Measurements from ENCODE around the gene PRKD1.

PRKD1 gene

DNA sequence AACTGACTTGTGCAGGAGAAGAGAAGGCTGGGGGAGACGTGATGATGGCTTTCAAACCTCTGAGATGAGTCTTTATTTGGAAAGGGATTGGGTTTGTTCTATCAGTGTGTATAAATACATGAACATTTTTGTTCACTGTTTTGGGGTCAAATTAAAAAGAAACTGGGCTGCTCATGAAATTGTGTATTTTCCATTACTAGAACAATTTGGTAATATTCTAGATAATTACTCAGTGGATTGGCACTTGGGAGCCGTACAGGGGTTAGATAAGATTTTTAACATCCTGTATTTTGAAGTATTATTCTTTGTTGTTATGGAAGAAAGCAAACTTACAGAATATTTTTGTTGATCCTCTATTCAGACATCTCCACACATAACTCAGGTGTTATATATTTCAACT lies 340.6 kb downstream of the PRKD1 start:
- no peak for DNase-seq

DNA sequence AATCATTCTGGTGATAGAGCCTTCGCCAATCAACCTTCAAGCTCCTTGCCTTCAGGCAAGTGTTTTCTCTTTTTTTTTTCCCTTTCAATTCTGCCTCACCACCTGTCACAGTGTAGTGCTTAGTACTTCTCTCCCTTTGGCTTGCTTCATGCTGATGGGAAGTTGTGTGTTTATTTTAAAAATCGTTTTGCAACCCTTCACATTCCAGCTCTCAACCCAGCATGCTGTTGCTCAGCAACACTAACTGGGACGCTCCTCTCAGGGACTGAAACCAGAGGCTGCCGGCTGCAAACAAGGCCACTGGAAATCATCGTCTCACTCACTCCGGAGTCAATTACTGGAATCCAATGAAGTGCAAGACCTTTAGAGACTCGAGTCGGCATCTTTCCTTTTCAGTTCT lies 342.7 kb downstream of the PRKD1 start:
- peak; percentile 93 for DNase-seq

DNA sequence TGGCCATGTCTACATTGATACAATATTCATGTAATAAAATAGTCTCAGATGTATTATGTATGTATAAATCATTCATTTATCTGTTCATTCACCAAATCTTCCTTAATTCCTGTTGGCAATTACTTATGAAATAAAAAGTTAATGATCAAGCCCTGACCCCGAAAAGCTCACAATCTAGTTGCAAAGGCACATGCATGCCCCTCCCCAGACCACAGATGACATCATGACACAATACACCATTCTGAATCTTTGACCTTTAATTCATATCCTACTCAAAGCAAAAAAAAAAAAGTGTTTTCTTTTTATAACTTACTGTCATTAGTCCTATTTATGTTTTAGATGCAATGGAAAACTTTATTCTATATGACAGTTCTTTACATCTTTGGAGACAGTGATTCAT lies 346.9 kb downstream of the PRKD1 start:
- DNase-seq: no peak

DNA sequence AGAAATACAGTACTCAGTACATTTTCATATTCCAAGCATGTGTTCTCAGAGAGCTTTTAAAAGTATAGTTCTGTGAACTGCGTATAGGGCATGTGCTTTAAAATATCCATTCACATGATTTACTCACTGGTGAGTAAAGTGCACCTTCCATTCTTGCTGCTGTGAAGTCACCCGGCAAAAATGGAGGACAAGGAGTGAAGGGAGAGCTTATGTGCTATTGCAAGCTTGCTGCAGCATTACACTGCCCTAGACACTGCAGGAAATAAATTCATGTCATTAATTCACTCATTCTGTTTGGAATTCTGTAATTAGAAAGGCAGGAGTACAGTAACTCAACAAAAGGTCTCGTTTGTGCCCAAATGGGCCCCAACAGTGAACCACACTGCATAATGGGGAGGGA lies 347.8 kb downstream of the PRKD1 start:
- no peak for DNase-seq

DNA sequence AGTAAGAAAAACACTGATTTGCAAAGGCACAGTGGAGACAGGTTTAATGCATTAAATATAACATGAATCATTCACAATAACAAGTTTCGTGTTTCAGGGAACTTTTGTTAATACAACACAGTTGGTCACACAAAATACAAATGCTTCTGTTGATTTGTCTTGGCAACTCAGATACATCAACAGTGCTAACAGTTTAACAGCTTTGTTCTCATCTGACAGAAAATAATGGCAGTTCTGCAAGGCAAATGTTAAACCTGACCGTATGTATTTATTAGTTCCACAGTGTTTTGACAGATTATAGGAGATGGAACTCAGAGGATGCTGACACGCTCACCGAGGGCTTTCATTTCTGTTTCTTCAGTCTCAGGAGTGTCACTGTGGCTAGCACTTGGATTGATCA lies 350.7 kb downstream of the PRKD1 start:
- DNase-seq: no peak

DNA sequence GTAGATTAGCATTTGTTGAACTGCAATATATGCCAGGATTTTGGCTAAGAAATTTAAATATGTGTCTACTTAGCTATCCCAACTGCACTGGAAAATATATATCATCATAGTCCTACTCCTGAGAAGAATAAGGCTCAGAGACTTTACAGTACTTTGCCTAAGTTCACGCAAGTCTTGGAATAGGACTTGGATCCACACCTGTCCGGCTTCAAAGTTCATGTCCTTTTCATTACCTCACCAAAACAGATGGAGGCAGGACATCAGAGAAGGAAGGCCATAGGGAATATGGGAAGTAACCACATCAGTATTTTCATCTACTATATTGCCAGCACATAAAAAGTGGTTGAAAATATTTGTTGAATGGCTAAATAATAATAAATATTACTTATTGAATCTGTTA lies 358.5 kb downstream of the PRKD1 start:
- DNase-seq: no peak

DNA sequence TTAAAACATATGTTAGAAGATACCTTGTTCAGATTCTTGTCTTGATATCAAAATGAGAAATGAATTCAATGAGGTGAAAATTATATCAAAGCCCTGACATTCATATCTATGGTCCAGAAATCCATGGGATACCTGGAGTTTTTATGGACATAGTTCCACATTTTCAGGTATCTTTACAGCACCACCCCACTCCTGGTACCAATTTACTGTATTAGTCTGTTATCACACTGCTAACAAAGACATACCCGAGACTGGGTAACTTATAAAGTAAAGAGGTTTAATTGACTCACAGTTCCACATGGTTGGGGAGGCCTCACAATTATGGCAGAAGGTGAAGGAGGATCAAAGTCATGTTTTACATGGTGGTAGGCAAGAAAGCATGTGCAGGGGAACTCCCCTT lies 361.5 kb downstream of the PRKD1 start:
- DNase-seq: no peak

DNA sequence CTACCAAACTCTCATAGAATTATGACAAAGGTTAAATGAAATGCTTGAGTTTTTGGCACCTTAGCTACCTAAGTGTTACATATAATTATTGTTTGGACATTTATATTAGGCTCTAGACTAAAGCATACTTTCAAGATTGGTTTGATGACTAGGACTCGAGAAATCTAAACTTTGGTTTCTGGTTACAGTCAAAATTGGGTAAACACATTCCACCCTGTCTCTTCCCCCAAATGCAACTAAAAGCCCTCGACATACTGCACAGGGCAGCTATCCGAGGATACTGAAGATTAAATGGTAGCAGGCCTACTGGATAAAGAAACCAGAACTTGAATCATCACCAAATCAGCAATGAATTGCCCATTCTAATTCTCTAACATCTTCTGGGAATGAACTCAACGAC lies 369.1 kb downstream of the PRKD1 start:
- DNase-seq: no peak

DNA sequence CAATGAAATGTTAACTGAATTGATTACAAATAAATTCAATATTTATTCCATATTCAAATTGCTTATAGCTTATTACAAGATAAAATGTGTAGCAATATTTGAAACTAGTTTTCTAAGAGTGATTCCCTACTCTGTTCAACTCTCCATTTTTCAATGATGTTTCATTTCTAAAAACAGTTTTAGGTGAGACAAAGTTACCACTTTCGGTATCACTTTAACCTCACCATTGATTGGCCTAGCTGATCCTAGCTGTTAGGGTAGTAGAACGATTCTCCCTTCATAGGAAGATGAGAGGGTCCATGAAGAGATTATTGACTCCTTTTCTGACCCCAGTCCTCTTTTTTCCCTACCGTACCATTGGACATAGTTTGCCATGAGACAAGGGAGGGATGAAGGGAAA lies 373.3 kb downstream of the PRKD1 start:
- no peak for DNase-seq

DNA sequence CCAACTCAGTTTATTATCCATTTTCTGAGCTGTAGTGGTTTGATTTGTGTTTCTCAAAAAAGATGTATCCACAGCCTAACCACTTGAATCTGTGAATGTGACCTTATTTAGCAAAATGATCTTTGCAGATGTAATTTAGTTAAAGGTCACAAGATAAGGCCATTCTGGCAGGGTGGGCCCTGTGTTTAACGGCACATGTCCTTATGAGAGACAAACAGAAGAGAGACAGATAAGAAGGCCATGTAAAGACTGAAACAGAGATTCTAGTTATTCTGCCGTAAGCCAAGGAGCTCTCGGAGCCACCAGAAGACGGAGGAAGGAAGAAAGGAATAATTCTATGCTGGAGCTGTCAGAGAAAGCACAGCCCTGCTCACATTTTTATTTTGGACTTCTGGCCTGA lies 374.2 kb downstream of the PRKD1 start:
- no peak for DNase-seq

DNA sequence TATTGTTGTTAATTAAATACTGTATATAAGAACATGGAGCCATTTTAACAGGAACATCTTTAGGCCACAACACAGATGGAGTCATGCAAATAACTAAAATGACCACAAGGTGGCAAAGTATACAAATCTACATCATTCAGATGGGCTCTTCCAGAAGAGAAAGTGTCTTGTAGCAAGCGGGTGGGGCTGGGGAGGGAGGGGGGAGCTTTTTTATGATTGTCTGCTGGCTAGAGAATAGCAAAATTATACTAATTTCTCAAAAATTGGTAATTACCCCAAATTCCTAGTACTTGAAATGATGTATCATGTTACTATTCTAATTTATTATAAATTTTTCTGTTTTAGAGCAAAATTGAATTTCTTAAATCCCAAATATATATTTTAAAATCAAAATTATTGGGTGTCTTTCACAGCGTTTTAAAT lies 378.7 kb downstream of the PRKD1 start:
- peak; percentile 68 for DNase-seq

DNA sequence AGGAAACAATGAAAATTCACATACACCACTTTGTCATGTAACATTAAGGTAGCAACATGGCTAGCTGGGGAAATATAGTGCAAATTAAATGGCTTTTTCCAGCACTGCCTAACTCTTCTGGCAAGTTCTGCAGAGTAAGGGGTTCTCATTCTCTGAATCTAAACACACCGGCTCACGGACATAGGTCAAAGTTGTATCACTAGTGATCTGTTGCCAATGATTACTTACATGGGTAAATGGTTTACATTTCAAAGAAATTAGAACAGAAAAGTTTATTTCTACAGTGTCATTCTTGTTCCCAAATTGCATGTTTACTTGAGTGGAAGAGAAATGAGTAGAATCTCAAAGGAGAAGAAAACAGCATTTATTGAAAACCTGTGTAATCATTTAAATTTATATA lies 381.9 kb downstream of the PRKD1 start:
- no peak for DNase-seq

DNA sequence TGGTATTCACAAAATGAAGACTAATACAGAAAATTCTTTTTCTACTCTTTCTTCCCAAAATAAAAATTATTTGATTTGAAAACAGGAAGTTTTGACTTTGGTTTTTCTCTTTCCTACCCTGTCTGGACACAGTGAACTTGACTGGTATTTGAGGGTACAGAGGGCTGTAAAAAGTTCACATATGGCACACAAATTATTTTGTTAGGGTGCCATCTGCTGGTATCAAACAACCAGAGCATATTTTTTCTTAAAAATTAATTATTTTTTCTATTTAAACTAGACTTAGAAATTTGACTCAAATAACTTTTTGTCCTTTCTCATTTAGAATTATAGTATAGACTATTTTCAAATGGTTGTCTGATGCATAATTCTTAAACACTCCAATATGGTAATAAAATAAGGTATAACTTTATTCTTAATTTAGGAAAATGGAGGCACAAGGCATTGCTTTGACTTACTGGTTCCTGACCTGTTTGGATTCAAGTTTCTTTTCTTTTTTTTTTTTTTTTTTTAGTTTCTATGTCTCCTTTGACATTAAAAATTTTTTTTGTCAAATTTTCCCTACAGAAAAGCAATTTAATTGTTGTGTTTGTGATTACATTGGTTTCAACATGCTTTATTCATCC lies 390.6 kb downstream of the PRKD1 start:
- DNase-seq: peak; percentile 54

DNA sequence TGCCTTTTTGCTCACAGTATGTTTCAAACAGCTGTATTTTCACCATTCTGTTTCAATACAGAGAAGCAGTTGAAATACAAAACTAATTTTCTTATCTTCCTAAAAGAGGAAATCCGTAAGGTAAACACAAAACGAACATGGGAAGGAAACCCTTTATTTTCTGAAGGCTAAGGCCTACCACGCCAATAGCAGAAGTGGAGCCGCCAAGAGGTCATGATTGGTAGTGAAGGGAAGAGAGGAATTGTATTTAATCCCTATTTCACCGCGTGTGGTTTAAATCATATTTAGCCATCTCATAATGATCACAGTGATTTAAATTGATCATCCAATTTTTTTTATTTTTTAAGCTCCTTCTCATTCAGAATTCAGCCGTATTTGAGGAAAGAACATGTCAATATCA lies 398.2 kb downstream of the PRKD1 start:
- DNase-seq: no peak

DNA sequence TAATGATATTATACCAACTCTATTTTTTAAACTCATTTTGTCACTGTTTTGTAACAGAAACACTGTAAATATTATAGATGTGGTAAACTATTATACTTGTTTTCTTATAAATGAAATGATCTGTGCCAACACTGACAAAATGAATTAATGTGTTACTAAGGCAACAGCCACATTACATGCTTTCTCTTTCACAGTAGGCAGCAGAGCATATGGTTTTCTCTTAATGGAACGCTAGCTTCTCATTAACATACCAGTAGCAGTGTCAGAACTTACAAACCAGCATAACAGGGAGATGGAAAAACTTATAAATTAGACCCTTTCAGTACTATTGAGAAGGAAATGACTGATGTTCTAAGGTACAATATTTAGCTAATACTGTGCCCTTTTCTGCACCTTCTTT lies 398.8 kb downstream of the PRKD1 start:
- no peak for DNase-seq

DNA sequence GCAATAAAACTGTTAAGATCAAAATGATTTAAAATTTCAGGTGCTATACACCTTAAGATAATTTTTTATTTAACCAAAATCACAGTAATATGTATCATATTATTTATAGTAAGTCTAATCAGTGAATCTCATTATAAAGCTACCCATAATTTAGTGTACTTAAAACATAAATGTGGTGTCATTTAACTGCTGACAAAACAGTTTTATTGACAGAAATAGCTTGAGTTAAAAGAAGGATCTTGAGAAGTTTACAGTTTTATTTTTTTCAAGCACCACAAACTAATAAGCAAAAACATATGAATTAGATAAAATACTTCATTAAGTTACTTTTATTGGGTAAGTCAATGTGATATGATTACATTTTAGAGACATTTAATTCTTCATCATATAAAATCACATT lies 400.4 kb downstream of the PRKD1 start:
- no peak for DNase-seq

Data from NCI-H510A treated with DMSO at 0.1 percent for 48 hours (cell line).